ENCODE data around the gene F12.

- no peak for TF ChIP-seq CTCF (tag by site-specific recombination; IDR thresholded peaks at IDR 0.05)
- TF ChIP-seq ZFHX2 (tag by site-specific recombination; conservative IDR thresholded peaks at IDR 0.05): no peak
- TF ChIP-seq EGR2 (tag by site-specific recombination; IDR thresholded peaks at IDR 0.05; ENCODE audit: low read depth): no peak
- no peak for TF ChIP-seq KLF16 (tag by site-specific recombination; IDR thresholded peaks at IDR 0.05)
- no peak for TF ChIP-seq PRDM4 (tag by site-specific recombination; IDR thresholded peaks at IDR 0.05)
- TF ChIP-seq ZNF140 (tag by site-specific recombination; IDR thresholded peaks at IDR 0.05): no peak
- no peak for TF ChIP-seq ZBTB49 (tag by site-specific recombination; IDR thresholded peaks at IDR 0.05; ENCODE audit: low read depth)
- no peak for TF ChIP-seq ZNF175 (tag by site-specific recombination; IDR thresholded peaks at IDR 0.05)
- no peak for TF ChIP-seq ZNF114 (tag by site-specific recombination; IDR thresholded peaks at IDR 0.05)
- TF ChIP-seq ATF2 (tag by site-specific recombination; IDR thresholded peaks at IDR 0.05; ENCODE audit: low read depth): no peak
These were observed 43.6 kb upstream of the F12 start for GRCh38 chr5:177452688-177453638.

Measured in HEK293 (cell line).